Progenitor cell of endocrine pancreas (in vitro differentiated cells): ENCODE results near the gene ACOXL. TPM values are rescaled to one million over a fixed set of nuclear protein-coding genes. Genes with fewer than 3 reads are reported as not detected.

Experiments
- DNase-seq: peaks from one replicate; pipeline ENCODE4 v3.0.0; 2021; ENCODE audit warnings: low spot score; ENCODE audit not compliant: unreplicated experiment
- H3K27ac Mint-ChIP-seq: 2 replicates; pipeline ENCODE4 v1.8.0; 2021; ENCODE audit warnings: mild to moderate bottlenecking, moderate library complexity, mixed read lengths
- H3K27me3 Mint-ChIP-seq: 2 replicates; pipeline ENCODE4 v1.8.0; 2021; ENCODE audit warnings: mixed read lengths
- H3K36me3 Mint-ChIP-seq: 2 replicates; pipeline ENCODE4 v1.8.0; 2022; ENCODE audit warnings: mixed read lengths; ENCODE audit not compliant: insufficient read depth
- H3K4me1 Mint-ChIP-seq: 2 replicates; pipeline ENCODE4 v1.8.0; 2021; ENCODE audit warnings: low read depth, mixed read lengths
- H3K4me3 Mint-ChIP-seq: 2 replicates; pipeline ENCODE4 v1.8.0; 2021; ENCODE audit warnings: low read depth, mild to moderate bottlenecking, moderate library complexity, mixed read lengths
- H3K9me3 Mint-ChIP-seq: 2 replicates; pipeline ENCODE4 v1.8.0; 2021; ENCODE audit warnings: low read depth, mixed read lengths
- total RNA-seq: library from RNA; stranded (reverse); gene quantifications from 2 replicates; pipeline ENCODE4 v1.2.1, GENCODE V29; 2021
- TF ChIP-seq, protein P1 (sequence below): fragments of 200-600 bp; sonication (generic); IDR thresholded peaks from one replicate; pipeline ENCODE4 v1.5.0; 2021; ENCODE audit warnings: antibody characterized with exemption, mild to moderate bottlenecking; ENCODE audit not compliant: unreplicated experiment

ACOXL gene
- total RNA-seq, 1 donor from 2014 or later = 0.19 TPM

GRCh38 chr2:110876167-110876999 lies 144.0 kb downstream of the ACOXL start:
- no peak for DNase-seq
- Mint-ChIP-seq H3K27me3 (no peaks in the 10 kb centered on the region), H3K36me3 (peaks cover 3% of the 10 kb centered on the region), H3K9me3 (peaks cover 9% of the 10 kb centered on the region), H3K4me3 (no peak overlapping the region), H3K4me1 (no peaks in the 10 kb centered on the region), H3K27ac (no peak overlapping the region)
- TF ChIP-seq, protein P1, sequence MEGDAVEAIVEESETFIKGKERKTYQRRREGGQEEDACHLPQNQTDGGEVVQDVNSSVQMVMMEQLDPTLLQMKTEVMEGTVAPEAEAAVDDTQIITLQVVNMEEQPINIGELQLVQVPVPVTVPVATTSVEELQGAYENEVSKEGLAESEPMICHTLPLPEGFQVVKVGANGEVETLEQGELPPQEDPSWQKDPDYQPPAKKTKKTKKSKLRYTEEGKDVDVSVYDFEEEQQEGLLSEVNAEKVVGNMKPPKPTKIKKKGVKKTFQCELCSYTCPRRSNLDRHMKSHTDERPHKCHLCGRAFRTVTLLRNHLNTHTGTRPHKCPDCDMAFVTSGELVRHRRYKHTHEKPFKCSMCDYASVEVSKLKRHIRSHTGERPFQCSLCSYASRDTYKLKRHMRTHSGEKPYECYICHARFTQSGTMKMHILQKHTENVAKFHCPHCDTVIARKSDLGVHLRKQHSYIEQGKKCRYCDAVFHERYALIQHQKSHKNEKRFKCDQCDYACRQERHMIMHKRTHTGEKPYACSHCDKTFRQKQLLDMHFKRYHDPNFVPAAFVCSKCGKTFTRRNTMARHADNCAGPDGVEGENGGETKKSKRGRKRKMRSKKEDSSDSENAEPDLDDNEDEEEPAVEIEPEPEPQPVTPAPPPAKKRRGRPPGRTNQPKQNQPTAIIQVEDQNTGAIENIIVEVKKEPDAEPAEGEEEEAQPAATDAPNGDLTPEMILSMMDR = peak; percentile 36

- Mint-ChIP-seq H3K36me3 (peaks cover 4% of the 10 kb centered on the region), H3K27ac (no peak overlapping the region), H3K9me3 (peaks cover 17% of the 10 kb centered on the region), H3K4me3 (no peak overlapping the region), H3K4me1 (no peaks in the 10 kb centered on the region), H3K27me3 (no peaks in the 10 kb centered on the region)
- no peak for DNase-seq
- TF ChIP-seq, protein P1 = no peak
Measured at GRCh38 chr2:110877031-110877827, 144.9 kb downstream of the ACOXL start.

DNA sequence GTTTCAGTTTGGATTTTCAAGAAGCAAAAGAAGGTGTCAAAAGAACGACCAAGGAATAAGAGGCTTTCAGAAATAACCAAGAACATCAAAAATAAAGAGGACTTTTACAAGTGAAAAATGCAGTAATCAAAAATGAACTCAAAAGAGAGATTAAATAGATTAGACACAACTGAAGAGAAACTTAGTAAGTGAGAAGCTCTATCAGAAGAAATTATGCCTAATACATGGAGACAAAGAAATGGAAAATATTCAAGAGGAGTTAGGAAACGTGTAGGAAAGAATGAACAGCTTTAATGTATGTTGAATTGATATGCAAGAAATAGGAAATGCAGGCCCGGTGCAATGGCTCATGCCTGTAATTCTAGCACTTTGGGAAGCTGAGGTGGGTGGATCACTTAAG lies 145.8 kb downstream of the ACOXL start:
- H3K27me3 Mint-ChIP-seq = no peaks in the 10 kb centered on the region
- no peak overlapping the region for H3K4me3 Mint-ChIP-seq
- H3K36me3 Mint-ChIP-seq = peaks cover 4% of the 10 kb centered on the region
- no peaks in the 10 kb centered on the region for H3K4me1 Mint-ChIP-seq
- peaks cover 17% of the 10 kb centered on the region for H3K9me3 Mint-ChIP-seq
- TF ChIP-seq, protein P1 = no peak
- H3K27ac Mint-ChIP-seq = no peak overlapping the region
- DNase-seq = no peak

- Mint-ChIP-seq H3K4me1 (no peaks in the 10 kb centered on the region), H3K9me3 (peaks cover 17% of the 10 kb centered on the region), H3K36me3 (peaks cover 4% of the 10 kb centered on the region), H3K27ac (no peak overlapping the region), H3K4me3 (no peak overlapping the region), H3K27me3 (no peaks in the 10 kb centered on the region)
- no peak for DNase-seq
- TF ChIP-seq, protein P1 = no peak
Measured at GRCh38 chr2:110881908-110882307, 149.5 kb downstream of the ACOXL start.

GRCh38 chr2:110883406-110883805 lies 151.0 kb downstream of the ACOXL start:
- H3K27ac Mint-ChIP-seq = no peak overlapping the region
- H3K4me1 Mint-ChIP-seq = no peaks in the 10 kb centered on the region
- H3K9me3 Mint-ChIP-seq = peaks cover 11% of the 10 kb centered on the region
- H3K36me3 Mint-ChIP-seq = peaks cover 1% of the 10 kb centered on the region
- H3K27me3 Mint-ChIP-seq = no peaks in the 10 kb centered on the region
- DNase-seq = no peak
- H3K4me3 Mint-ChIP-seq = no peak overlapping the region
- TF ChIP-seq, protein P1 = no peak
